GM19463 (cell line): ENCODE data around the gene SORCS2.
"Not testable (repeated sequence)": the region's sequence is repeated elsewhere in the genome, so short reads cannot be mapped to it uniquely, and the experiment has no call there.

Experiments used
- ATAC-seq: cut with Tn5 transposase; IDR thresholded peaks from one replicate; pipeline ENCODE4 v1.9.1; 2021; ENCODE audit warnings: mild to moderate bottlenecking, moderate library complexity; ENCODE audit not compliant: unreplicated experiment

SORCS2 gene

GRCh38 chr4:7559741-7560395 lies 367.5 kb downstream of the SORCS2 start:
- ATAC-seq: no peak

- ATAC-seq: no peak
These were observed 369.2 kb downstream of the SORCS2 start for GRCh38 chr4:7561557-7561956.

- ATAC-seq: no peak
These were observed 371.9 kb downstream of the SORCS2 start for GRCh38 chr4:7564242-7564641.

DNA sequence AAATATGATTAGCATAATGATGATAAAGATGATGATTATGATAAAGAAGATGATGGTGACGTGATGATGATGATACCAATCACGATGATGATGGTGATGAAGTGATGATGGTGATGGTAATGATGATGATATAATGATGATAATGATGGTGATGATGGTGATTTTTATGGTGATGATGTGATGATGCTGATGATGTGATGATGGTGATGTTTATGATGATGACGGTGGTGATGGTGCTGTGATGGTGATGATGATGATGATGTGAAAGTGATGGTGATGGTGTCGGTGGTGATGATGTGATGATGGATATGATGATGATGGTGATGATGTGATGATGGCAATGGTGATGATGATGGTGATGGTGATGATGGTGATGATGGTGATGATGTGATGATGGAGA lies 373.1 kb downstream of the SORCS2 start:
- no peak for ATAC-seq

DNA sequence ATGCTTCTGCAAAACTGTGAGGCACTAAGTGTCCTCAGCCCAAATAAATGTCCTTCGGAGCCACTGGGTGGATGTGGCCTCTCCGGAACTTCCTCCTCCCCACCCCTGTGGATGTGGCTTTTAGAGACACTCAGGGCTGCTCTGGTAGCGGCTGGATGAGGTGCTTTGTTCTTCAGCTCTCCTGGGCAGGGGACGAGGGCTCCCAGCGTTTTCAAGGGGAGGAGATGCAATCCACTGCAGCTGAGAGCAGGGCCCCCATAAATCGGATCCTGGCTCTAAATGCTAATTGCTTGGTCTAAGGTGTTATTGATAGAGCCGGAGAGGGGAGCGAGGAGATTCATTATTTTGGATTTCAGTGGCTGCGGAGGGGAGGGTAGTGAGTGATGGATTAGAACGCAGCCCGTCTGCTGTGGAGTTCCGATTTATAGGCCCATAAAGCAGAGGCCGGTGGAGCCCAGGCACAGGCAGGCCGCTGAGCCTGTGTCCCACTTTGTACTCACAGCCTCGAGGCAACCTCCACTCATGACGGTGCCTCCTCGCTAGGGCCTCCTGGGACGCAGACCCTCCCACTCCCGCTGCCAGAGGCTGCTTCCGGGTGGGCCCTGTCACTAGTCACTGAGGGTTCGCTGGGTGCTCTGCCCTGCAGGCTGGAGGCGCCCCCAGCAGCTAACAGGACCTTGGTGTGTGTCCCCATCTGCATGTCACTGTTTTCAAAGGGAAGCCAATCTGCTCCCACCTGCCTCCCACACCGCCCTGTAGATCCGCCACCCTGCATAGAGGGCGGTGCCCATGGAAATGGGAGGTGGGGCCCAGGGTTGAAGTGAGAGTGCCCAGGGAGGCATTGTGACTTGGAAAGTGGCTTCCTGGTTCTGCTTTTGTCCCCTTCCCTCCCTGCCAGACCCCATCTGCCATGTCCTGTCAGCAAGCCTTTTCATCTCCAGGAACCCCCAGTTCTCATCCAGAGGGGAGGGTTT lies 377.8 kb downstream of the SORCS2 start:
- no peak for ATAC-seq

- ATAC-seq: no peak
These were observed 378.7 kb downstream of the SORCS2 start for GRCh38 chr4:7571001-7571400.

DNA sequence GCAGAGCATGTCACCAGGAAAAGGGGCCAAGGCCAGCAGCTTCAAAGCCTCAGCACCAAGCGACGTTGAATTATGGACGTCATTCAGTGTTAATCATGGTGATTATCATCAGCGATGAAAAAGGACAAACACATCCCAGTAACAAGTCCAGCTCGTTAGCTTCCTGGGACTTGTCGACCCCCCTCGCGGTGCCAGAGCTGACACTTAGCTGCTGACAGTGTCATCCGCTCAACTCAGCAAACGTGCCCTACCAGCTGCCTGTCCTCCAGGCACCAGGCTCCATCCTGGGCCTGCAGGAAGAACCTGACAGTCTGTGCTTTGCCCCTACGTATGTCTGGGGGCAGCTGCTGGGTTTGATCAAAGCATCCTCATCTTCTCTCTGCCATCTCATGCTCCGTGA lies 379.4 kb downstream of the SORCS2 start:
- no peak for ATAC-seq

DNA sequence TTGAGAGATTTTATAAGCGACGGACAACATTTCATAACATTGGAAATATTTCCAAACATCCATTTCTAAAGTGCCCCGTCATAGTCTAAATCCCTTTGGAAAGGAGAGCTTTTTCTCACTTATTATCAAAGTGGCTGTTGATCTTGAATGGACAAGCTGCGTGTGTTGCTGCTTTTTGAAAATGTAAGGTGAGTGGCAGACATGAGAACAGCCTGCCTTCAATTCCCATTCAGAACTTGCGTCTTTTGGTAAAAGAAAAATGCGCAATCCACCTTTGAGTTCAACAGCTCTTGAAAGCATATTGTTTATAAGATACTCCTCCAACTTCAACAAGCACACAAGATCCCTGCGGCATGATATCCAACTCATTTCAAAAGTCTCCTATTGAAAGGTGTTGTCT lies 380.6 kb downstream of the SORCS2 start:
- no peak for ATAC-seq

DNA sequence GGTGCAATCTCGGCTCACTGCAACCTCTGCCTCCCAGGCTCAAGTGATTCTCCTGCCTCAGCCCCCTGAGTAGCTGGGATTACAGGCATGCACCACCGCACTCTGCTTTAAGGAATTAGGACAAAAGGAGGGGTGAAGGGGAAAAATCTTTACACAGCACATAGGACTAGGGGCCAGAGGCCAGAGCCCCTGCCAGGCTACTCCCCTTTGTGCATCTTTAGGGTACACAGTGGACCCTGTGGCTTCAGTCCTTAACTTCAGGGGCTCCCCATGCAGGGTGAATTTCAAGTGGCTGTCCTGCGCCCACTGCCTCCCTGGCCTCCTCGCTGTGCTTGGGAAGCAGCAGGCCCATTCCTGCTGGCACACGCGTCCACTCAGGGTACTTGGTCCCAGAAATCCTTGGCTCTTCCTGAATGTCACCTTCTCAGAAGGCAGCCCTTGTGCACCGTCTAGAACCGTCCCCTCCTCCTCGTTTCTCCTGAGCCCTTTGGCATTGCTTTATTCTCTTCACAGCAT lies 381.3 kb downstream of the SORCS2 start:
- no peak for ATAC-seq

GRCh38 chr4:7574287-7575014 lies 382.1 kb downstream of the SORCS2 start:
- ATAC-seq: no peak

DNA sequence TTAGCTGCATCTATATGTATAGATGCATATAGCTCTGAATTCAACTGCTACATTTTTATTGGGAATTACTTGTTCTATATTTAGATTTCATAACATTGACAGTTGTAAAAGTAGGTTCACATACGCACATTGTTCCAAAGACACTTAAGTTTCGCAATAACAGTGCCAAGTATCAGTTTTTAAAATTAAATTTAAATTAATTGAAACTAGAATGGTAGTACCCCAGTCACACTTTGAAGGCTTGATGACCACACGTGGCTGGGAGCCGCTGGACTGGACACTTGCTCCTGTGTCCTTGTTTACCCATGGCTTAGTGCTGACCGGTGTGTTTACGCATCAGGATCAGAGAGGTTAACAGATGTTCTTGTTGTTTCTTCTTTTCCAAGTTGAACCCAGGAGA lies 383.1 kb downstream of the SORCS2 start:
- no peak for ATAC-seq

DNA sequence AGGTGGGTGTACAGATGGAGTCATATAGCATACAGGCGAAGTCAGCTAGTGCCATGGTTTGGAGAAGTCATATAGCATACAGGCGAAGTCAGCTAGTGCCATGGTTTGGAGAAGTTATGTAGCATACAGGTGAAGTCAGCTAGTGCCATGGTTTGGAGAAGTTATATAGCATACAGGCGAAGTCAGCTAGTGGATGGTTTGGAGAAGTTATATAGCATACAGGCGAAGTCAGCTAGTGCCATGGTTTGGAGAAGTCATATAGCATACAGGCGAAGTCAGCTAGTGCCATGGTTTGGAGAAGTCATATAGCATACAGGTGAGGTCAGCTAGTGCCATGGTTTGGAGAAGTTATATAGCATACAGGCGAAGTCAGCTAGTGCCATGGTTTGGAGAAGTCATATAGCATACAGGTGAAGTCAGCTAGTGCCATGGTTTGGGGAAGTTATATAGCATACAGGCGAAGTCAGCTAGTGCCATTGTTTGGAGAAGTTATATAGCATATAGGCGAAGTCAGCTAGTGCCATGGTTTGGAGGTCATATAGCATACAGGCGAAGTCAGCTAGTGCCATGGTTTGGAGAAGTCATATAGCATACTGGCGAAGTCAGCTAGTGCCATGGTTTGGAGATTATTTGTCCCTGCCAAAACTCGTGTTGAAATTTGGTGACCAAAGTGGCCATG lies 385.2 kb downstream of the SORCS2 start:
- not testable (repeated sequence) for ATAC-seq

- ATAC-seq: no peak
These were observed 389.1 kb downstream of the SORCS2 start for GRCh38 chr4:7581477-7581876.

- ATAC-seq: no peak
These were observed 390.2 kb downstream of the SORCS2 start for GRCh38 chr4:7582313-7583097.

DNA sequence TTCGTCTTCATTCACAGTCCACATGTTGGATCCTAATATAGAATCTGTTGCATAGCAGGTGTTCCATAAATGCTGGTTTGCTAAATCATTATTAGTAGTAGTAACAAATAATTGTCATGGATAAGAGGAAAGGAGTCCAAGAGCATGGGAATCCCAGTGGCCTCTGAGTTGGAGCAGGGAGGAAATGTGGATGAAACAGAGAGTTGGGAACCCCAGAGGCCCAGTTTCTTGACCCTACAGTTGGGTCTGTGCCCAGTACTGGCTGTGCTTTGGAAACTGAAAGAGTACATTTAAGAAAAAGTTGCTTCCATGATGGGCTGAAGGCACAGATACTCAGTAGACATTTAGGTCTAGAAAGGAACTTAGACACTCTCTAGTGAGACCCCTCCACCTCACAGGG lies 391.8 kb downstream of the SORCS2 start:
- ATAC-seq: no peak

- no peak for ATAC-seq
These were observed 392.3 kb downstream of the SORCS2 start for GRCh38 chr4:7584606-7585159.

GRCh38 chr4:7585768-7586167 lies 393.4 kb downstream of the SORCS2 start:
- no peak for ATAC-seq

DNA sequence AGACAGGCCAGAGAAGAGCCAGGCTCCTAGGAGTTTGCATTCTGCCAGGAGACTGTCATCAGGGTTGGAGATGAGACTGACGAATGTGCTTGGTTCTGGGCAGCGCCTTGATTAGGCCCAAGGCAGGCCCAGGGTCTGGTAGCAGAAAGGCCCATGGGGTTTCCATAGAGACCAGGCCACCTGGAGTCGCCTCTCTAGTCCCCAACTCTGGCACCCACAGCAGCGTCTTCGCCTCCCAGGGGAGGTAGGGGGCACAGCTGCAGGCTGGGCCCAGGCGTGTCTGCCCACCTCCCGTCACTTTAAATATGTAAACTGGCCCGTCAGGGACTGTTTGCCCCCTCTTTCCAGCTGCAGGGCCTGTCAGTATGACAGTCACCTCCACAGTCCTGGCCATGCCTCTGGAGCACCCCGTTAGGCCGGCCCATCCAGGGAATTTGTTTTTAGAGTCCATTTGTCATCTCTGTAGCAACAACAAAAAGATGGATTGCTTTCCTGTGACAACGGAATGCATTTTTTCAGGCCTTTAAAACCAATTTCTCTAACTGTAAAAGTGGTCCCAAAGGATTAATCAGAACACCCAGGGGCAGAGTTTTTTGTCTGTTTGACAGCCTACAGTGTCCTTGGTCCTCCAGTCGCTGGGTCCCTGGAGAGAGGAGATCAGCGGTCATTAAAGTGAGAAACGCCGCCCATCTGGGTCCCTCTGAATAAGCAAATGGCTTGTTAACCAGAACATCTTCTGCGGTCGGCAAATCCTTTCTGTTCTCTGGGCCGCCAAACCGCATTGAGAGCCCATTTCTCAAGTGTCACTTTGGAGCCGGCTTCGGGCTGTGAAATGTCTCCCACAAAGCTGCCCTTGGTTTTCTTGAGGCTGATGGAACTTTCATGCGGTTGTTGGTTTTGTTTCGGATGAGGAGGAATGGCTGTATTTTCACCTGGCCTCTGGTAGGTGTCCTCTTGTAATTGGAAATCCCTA lies 395.4 kb downstream of the SORCS2 start:
- no peak for ATAC-seq
